HG02938 (cell line): ENCODE measurements around the gene PIEZO2.

Source experiments
- ATAC-seq: cut with Tn5 transposase; IDR thresholded peaks from one replicate; pipeline ENCODE4 v1.9.1; 2021; ENCODE audit warnings: mild to moderate bottlenecking, moderate library complexity; ENCODE audit not compliant: unreplicated experiment

The PIEZO2 gene

DNA sequence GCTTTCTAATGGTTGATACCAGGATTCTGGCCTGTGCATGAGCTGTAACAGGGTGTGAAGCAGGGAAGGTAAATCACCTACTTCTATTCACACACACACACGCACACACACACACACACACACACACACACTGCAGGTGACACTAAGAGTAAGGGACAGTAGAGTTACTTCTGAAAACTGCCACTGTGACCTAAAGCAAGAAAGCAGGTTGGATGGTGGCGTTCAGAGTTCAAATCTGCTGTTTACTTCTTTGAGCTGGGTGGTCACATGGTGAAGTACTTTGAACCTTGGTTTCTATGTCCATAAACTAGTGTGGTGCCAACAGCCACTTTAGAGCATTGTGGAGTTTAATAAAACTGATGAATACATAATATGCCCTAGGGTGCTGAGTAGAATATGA, 248.0 kb downstream of the PIEZO2 start:
- ATAC-seq: no peak

DNA sequence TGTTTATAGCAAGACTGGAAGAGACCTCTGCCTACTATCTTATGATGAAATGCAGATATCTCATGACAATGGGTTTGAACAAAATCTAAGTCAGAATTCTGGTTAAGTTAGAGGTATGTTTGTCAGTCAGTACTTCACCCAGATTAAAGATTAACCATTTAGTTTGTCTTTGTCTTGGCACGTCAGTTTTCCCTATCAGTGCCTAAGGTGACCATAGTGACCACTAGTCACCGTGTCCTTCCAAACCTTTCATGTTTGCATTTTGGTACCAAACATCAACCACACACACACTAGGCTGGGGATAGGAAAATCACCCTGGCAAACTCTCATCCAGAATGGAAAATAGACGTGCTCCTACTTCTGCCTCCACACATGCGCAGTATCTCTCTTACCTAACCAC, 248.9 kb downstream of the PIEZO2 start:
- ATAC-seq: no peak

DNA sequence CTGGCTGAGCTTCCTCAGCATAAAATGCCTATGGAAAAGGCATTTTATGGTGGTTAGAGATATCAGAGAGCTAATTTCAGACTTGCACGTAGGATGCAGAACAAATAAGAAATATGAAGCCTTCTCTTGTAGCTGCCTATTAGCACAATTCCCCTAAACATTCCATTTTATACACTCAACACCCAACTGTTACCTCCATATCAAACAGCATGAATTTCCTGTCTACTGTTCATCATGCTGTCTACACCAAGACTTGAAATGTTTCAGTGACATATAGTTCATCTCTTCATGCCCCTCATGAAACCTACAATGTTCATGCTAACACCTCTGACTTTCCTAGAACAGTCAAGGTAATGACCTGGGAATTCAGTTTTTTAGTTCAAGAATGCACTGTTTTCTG, 249.9 kb downstream of the PIEZO2 start:
- no peak for ATAC-seq

DNA sequence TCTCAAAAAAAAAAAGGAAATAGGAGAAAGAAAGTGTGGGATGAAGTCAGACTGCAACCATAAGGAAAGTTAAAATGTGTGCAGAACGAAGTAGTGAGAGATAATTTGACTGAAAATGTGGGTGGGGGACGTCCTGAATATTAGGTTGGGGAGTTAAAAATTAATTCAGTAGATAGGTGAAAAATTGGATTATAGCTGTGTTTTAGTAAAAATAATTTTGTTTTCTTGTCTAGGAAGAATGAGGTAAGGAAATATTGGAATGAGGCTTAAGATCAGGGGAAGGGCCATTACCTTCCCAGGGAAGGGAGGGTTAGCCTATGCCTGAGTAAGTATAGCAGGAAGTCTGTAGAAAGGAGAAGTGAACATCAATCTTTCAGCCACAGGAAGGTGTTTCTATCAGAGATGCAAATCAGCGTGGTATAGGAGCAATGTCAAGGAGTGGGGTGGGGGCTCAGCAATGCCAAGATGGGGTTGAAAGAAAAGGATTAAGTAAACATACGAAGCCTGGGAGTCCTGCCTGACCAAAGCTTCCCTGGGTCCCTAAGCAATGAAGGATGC, 250.9 kb downstream of the PIEZO2 start:
- ATAC-seq: no peak

DNA sequence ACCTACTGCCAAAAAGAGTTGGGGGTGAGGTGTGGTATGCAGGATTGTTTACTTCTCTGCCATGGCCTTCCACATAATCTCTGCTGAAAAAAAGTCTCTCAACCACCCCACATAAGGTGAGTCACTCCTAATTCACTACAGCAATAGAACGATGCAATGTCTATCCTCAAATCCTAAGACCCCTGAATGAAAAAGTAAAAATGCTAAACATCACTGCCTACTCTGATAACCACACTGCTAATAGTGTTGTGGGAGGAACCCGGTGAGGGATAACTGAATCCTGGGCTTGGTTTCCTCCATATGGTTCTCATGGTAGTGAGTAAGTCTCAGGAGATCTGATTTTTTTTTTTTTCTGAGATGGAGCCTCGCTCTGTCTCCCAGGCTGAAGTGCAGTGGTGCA, 252.5 kb downstream of the PIEZO2 start:
- ATAC-seq: no peak

DNA sequence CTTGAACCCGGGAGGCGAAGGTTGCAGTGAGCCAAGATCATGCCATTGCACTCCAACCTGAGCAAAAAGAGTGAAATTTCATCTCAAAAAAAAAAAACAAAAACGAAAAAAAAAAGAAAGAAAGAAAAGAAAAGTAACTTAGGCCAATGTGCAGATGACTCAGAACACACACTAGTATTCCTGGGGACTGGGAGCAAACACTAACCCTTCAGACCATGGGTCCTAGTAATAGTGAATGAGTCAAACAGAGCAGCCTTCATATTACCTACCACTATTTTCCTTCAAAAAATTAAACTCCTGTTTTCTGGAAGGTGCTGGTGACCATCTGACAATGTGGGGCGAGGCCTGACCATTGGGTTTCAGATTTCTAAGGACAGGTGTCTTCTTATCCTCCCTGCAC, 253.4 kb downstream of the PIEZO2 start:
- no peak for ATAC-seq

DNA sequence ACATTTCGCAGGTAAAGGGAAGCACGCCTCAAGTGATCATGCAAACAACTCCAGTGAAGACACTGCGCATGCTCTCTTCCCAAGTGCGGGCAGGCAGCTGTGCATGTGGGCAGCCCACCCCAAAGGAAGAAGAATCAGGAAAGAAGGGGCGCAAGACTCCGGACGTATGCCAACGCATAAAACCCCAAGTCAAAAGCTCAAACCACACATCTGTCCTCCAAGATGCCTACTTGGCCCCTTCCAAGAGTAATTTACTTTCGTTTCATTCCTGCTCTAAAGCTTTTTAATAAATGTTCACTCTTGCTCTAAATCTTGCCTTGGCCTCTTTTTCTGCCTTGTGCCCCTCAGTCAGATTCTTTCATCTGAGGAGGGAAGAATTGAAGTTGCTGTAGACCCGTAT, 254.9 kb downstream of the PIEZO2 start:
- no peak for ATAC-seq

DNA sequence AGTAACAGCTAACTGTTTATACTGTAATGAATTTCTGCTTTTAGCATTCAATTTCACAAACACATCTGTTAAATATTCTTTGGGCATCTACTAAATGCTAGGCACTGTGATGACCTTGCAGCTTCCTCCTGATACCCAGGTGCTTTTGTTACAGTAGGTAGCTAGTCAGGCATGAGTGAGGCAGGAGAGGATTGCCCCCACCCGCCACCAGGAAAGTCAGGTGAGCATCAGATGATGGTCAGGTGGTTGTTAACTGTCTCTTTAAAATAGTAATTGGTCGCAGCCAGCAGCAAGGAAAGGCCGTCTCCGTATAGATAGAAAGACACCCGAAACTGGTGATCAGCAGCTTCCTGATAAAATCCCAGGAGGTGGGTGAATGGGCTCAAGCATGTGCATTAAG, 255.6 kb downstream of the PIEZO2 start:
- no peak for ATAC-seq

DNA sequence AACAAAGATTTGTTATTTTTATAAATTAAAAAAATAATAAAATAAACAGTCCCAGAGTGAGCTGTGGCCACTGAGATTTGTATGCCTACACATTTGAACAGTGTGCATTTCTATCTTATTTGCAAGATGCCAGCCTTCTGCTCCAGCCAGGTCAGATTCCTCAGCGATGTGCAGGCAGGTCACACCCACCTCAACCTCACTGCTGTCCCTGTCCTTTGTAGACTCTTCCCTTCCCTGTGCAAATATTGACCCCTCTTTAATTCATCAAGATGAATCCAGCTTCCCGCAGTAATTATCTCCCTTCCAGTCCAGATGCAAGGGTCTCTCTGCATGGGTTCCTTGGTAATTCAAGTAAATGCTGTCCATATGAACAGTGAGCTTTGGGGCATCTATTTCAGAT, 256.2 kb downstream of the PIEZO2 start:
- ATAC-seq: no peak

DNA sequence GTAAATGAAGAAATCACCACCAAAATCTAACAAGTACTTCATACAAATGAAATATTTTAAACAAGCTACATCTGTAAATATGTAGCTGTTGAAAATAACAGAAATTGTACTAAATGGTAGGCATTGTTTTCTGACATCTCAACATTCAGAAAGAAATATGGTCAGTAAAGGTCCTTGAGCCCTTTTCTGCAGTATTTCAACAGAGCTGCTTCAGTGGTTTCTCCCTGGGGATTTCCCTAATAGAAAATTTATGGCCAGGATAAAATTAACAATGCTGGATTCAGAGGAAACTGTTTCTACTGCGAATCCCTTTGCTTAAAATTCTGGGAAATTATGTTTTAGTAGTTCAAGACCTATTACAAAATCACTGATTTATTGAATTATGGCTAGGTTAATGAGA, 256.6 kb downstream of the PIEZO2 start:
- no peak for ATAC-seq

DNA sequence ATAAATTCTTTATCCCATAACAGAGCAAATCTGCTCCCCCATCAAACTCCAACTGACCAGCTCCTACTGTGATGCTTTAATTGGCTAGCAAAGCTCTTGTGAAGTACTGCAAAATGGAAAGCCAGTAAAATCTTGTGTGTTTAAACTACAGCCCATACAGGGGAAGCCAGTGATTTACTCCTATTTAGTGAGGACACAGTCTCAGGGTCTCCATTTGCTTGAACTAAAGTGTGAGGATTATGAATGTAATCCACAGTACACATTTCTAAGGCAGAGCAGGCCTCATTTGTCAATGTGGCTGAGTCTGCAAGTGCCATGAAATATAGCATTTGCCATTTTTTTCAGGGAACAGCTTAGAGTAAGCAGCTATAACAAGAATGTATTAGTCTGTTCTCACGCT, 259.3 kb downstream of the PIEZO2 start:
- no peak for ATAC-seq

DNA sequence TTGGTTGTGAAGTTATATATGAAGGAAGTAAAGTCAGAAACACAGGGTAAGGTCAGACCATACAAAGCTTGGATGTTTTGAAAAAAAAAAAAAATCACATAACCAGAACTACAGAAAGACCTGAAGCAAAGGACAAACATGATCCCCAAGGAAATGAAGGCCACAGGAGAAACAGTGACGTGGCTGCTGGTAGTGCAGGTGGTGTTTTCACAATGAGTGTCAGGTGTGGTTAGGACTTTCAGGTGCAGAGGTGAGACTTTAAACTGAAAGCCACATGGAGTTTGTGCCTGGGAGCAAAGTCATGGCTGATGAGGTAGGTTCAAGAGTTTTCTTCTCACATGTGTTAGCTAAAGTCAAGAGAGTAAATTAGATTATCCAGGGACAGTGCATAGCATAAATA, 270.7 kb downstream of the PIEZO2 start:
- peak; percentile 84 for ATAC-seq

DNA sequence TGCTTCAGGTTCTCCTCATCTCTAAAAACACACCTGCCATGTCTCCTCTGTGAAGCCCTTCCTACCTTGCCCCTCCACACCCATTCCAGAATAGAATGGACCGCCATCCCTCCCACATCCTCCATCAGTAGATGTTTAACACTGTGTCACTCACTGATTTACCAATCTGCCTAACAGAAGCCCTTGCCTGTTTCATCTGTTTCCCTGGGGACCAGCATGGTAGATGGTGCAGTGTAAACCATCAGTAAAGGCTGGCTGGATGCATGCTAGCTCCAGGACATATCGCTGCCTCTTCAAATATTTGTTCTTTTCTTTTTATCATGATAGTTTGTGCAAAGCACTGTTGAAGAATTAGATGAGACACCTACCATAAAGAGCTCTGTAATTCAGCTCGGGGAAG, 271.4 kb downstream of the PIEZO2 start:
- no peak for ATAC-seq

DNA sequence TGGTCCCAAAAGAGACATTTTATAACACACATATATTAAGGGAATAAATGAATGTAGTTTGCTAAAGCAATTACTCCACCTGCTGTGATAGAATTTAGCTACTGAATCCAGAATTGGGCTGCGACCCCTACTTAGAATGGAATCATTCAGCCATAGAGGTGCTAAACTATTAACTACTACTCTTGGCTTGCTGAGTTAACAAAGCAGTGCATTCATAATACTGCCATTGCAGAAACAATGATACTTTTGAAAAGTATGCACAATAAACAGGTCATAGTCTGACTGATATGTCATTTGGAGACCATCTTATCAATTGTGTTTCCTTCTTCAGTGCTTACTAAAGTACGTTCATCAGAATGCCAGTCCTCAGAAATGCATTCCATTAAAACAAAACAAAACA, 273.6 kb downstream of the PIEZO2 start:
- no peak for ATAC-seq

DNA sequence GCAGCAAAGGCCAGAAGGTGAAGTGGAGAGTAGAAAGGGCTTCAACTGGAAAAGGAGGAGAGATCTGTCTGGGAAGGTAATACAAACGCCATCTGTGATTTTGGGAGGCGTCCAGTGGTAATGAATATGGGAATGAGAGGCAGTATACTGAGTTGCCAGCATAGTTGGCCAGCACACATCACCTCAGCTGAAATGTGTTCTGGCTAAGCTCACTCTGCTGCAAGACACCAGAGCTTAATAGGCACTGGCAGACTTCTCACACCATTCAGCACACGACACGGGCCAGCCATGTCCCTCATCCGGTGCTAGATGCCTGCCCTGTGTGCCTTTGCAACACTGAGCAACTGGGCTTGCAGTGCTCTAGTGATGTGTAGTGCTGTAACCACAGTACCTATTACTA, 277.1 kb downstream of the PIEZO2 start:
- no peak for ATAC-seq

DNA sequence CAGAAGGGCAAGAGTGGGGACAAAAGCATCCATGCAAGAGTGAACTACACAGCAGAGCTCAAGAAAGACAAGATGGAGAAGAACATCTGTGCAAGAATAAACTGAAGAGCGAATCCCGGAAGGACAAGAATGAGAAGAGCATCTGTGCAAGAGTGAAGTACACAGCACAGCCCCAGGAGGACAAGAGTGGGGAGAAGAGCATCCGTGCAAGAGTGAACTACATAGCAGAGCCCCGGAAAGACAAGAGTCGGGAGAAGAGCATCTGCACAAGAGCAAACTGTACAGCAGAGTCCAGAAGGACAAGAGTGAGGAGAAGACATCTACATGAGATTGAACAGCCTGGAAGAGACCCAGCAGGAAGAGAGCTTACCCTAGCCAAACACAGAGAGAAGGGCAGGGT, 284.6 kb downstream of the PIEZO2 start:
- no peak for ATAC-seq

DNA sequence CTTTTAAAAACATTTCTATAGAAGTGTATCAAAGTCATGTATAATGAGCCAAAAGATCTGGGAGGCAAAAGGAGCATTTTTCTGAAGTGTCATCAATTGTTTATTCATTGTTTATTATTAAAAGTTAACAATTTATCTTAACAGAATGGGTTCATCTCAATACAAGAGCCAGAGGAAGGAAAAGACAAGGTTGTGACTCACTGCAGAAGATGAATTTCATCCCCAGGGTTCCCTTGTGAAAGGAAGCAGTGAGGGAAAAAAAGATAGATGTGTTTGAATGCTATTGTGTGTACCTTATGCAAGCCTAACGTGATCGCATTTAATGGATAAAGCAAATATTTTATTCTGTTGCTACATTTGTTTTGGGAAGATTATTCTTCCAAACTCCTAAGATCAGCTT, 286.3 kb downstream of the PIEZO2 start:
- no peak for ATAC-seq

DNA sequence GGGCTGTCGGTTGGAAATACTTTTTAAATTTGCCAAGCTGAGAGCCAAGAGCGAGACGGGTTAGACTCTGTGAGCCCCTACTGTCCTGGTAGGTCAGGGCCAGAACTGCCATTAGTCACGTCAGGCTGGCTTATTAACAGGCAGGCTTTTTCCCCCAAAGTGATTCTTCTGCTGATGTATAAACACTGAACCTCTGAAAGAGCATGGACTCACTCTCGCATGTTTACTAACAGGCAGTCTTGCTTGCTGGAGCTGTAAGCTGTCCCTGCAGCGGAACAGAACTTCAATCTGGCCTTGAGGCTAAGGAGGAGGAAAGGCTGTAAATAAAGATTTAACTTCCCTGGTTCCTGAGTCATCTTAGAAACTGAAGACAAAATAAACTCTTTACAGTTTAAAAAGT, 288.4 kb downstream of the PIEZO2 start:
- ATAC-seq: no peak

DNA sequence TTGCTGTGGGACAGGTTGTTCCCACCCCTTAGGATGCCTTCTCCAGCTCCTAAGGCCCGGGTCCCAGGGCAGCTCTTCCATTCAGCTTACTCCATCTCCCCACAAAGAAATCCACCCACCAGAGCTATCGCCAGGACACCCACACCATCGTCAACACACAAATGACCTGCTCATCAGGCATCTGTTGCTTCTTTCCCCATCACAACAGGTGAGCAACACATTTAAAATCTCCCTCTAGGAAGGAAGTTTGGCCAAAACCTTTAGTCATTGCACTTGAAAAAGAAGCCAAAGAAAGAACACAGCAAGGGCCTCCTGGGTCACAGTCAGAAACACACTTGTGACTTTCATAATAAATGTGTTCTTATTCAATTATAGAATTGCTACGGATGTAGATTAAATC, 289.0 kb downstream of the PIEZO2 start:
- no peak for ATAC-seq

DNA sequence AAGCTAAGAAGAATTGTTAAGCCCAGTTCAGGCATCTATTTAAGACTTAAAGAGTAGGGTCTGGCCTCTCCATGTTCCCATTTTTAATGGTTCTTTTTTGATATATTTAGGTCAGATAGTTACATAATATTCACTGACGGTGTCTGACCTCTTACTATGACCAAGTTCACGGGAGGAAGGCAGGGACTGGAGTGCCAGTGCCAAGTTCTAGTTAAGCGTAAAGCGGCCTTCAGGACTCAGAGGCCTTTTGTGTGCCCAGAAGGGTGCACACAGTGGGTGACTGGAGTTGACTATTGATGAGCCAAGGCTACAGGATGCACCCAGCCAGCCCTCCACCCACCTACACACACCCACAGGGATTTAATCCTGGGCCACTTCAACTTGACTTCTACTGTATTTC, 290.9 kb downstream of the PIEZO2 start:
- no peak for ATAC-seq

DNA sequence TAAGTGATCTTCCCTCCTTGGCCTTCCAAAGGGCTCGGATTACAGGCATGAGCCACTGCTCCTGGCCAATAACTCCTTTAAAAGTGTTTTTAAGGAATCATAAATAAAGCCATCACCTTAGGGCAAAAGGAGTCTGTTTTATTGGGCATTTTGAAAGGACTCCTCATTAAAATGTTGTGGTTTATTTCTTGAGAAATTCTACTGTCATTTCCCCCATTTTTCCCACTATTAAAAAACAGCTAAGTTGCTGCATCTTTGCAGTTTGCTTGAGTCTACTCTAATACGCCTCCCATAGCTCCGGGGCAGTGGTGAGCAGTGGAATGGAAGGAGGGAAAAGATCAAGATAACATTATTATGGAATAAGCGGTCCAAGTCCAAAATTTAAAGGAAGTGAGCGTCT, 293.2 kb downstream of the PIEZO2 start:
- no peak for ATAC-seq

DNA sequence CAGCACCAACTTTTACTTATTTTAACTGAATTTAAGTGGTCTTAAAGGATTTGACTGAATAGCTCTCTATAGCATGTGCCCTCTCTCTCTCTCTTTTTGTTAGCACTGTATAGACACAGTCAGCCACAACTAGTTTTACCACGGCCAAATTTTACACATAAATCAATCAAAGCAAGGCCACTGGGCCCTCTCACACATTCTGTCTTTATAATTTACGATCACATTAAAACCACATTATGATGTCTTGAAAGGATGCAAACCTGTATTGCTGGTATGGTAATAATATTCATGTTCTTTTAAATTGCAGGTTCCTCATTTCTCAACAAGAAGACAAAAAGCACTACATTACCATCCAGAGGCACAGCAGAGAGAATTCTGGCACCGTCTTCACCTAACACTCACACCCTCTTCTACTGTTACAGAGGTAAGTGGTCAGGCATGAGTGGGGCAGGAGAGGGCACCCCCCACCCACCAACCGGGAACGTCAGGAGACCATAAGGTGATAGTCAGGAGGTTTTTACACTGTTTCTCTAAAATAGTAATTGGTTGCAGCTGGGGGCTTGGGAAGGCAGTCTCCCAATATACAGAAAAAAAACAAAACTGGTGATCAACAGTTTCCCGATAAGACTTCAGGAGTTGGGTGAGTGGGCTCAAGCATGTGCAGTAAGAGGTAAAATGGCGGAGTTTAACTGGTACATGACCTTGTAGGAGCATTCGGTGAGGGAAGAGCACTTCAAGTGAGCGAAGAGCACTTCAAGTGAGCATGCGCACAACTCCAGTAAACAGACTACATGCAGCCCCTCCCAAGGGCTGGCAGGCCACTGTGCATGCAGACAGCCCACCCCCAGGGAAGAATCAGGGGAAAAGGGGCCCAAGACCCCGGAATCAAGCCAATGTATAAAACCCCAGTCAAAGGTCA, 296.7 kb downstream of the PIEZO2 start:
- no peak for ATAC-seq

DNA sequence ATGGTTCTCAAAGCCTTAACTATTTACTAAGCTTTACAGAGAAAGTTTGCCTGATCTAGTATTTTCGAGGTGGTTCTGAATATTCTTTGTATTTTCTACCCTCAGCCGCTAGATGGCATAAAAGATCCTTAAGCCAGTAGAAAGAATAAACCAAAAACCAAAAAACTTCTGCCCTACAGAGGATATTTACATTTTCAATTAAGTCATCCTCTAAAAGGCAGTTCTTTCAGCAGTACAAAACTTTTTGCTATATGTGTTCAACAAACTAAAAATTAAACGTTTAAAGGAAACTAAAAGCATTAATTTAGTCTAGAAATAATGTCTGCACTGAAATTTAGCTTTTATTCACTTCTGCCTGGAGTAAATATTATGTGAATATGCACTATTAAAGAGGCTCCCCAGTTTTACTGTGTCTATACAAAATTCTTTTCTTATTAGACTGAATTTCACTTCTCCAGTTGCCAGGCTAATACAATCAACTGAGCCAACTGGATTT, 297.5 kb downstream of the PIEZO2 start:
- no peak for ATAC-seq
